IPS-15b (cell line): Measurements from ENCODE around the gene CRAMP1.

Experiments
- H3K27me3 ChIP-seq: one replicate; pipeline ENCODE4 v1.6.1; 2013; ENCODE audit warnings: low read length; ENCODE audit not compliant: control insufficient read depth, insufficient read depth
- H3K36me3 ChIP-seq: one replicate; pipeline ENCODE4 v1.6.1; 2013; ENCODE audit warnings: low read length; ENCODE audit not compliant: control insufficient read depth, insufficient read depth
- H3K4me1 ChIP-seq: one replicate; pipeline ENCODE4 v1.6.1; 2013; ENCODE audit warnings: mild to moderate bottlenecking, low read length; ENCODE audit not compliant: control insufficient read depth, insufficient read depth
- H3K4me3 ChIP-seq: one replicate; pipeline ENCODE4 v1.5.1; 2013; ENCODE audit warnings: low read depth, low read length
- H3K9ac ChIP-seq: one replicate; pipeline ENCODE4 v1.6.1; 2013; ENCODE audit warnings: low read depth, mild to moderate bottlenecking, low read length
- H3K9me3 ChIP-seq: one replicate; pipeline ENCODE4 v1.6.1; 2013; ENCODE audit warnings: mild to moderate bottlenecking, low read length; ENCODE audit not compliant: control insufficient read depth, insufficient read depth

Gene CRAMP1

DNA sequence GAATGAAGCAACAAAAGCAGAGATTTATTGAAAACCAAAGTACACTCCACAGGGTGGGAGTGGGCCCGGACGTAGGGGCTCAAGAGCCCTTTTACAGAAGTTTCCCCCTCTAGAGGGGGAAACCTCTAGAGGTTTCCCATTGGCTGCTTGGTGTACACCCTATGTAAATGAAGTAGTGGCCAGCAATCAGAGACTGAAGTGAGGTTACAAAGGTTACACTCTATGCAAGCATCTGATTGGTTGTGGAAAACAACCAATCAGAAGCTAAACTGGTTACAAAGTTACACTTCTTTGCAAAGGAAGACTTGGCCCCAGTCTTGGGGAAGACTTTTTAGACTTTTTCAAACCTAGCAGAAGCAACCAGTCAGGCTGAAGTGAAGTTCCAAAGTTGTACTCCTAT, 27.1 kb downstream of the CRAMP1 start:
- H3K27me3 ChIP-seq = no peaks in the 10 kb centered on the region
- H3K4me3 ChIP-seq = no peak overlapping the region
- H3K9ac ChIP-seq = no peak overlapping the region
- H3K9me3 ChIP-seq = no peaks in the 10 kb centered on the region
- peaks cover 40% of the 10 kb centered on the region for H3K36me3 ChIP-seq
- no peaks in the 10 kb centered on the region for H3K4me1 ChIP-seq

DNA sequence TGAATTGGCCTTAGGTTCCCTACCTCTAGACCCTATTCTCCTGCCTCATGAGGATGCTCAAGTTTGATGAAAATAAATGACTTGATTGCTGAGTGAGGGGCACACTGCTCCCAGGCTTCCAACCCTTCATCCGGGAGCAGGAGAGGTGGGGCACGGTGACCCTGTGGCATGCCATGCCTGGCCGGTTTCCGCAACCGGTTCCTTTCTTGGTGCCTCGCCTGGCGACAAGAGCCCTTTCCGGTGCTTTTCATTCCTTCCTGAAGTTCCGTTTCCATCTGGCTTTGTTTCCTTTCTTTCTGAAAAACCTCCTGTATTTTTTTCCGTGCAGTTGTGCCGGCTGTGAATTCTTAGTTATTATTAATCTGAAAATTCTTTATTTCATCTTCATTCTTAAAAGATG, 27.7 kb downstream of the CRAMP1 start:
- Histone ChIP-seq H3K27me3 (no peaks in the 10 kb centered on the region), H3K4me1 (no peaks in the 10 kb centered on the region), H3K36me3 (peaks cover 40% of the 10 kb centered on the region), H3K9me3 (no peaks in the 10 kb centered on the region), H3K9ac (no peak overlapping the region), H3K4me3 (no peak overlapping the region)

DNA sequence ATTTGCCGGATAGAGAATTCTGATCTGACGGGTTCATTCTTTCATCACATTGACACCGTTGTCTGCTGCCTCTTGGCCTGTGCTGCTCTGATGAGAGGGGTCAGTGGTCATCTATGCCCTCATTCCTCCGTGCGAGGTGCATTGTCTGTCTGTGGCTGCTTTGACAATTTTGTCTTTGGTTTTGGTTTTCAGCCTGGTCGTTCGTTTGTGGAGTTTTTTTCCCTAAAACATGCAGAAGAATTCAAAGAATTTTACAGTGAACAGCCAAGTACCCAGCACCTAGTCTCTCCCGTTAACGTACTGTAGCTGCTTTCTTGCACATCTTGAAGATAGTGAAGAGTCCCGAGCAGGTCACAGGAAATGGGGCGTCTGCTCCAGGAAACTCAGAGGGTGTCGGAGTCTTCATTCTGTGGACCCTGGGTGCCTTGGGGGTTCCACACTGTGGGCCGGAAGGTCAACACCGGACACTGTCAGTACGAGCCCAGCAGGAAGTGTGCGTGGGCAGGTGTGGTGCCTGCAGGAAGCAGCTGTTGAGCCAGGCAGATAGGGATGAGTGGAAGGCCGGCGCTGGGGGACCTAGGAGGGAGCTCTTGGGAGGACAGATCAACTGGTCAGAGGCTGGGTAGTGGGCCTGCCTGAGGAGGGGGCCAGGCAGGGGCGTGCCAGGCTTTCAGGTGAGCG, 28.2 kb downstream of the CRAMP1 start:
- Histone ChIP-seq H3K27me3 (no peaks in the 10 kb centered on the region), H3K4me1 (no peaks in the 10 kb centered on the region), H3K9me3 (no peaks in the 10 kb centered on the region), H3K4me3 (no peak overlapping the region), H3K36me3 (peaks cover 40% of the 10 kb centered on the region), H3K9ac (no peak overlapping the region)

DNA sequence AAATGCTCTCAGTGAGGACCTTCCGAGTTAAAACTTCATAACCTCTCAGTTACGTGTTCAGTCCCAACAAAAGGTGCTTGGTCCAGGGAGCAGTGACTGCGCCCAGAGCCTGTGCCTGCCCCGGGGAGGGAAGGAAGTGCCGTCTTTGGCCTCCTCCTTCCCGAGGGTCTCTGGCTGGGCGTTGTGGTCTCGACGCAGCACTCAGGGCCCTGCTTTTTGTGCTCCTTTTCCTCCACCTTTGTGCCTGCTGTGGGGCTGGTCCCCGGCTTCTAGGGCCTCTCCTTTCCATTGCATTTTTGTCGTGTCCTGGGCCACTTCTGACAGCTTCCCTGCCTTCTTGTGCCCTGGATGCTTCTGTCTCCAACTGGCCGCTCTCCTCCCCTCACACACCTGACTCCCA, 29.1 kb downstream of the CRAMP1 start:
- no peaks in the 10 kb centered on the region for H3K27me3 ChIP-seq
- H3K9ac ChIP-seq = no peak overlapping the region
- no peak overlapping the region for H3K4me3 ChIP-seq
- no peaks in the 10 kb centered on the region for H3K9me3 ChIP-seq
- no peaks in the 10 kb centered on the region for H3K4me1 ChIP-seq
- H3K36me3 ChIP-seq = peaks cover 41% of the 10 kb centered on the region

DNA sequence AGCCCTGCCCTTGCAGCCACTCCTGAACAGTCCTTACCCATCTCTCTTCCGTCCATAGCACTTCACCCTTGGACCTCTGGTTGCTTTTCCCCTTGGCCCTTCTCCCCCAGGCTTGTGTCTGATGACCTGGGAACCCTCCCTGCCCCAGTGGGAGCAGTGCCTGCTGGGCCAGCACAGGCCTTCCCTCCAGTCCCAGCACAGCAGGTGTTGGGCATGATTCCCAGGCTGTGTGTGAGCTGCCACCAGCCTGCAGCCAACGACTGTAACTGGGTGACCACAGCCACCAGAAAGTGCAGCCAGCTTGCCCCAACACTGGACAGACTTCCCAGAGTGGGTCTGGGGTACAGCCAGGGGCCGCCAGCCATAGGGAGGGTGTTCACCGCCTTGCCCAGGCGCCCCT, 30.0 kb downstream of the CRAMP1 start:
- Histone ChIP-seq H3K4me3 (no peak overlapping the region), H3K27me3 (no peaks in the 10 kb centered on the region), H3K9ac (no peak overlapping the region), H3K9me3 (no peaks in the 10 kb centered on the region), H3K4me1 (no peaks in the 10 kb centered on the region), H3K36me3 (peaks cover 38% of the 10 kb centered on the region)

DNA sequence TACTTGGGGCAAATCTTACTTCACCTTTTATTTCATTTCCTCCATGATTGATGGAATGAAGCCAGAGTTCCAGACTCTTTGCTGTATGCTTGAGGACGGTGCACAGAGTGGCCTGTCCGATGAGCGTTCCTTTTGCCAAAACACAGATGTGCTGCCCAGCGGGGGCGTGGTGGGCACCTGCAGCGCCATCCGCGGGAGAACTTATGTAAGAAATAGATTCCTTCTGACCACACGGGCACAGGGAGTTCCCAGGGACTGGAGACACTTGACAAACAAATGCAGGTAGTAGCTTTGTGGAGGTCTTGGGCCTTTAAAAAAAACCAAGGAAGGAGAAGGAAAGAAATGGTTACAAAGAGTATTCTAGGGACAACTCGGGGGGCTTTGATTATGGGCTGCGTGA, 30.6 kb downstream of the CRAMP1 start:
- Histone ChIP-seq H3K36me3 (peaks cover 36% of the 10 kb centered on the region), H3K27me3 (no peaks in the 10 kb centered on the region), H3K4me1 (no peaks in the 10 kb centered on the region)

DNA sequence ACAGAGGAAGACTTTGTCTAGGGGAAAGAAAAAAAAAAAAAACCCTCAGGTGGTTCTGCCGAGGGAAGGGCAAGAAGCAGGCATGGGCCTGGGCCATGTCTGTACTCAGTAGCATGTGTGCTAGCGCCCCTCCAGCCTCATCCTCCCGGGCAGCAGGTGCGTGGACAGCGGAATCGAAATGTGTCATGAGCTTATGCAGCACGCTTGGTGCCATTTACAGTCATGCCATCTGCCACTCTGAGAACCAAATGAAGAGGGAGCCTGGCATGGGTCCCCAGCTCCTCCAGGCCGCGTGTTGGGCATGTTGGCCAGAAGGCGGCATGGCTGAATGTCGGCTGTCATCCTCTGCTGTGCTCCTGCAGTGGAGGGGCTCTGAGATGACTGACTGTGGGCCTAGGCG, 31.4 kb downstream of the CRAMP1 start:
- no peak overlapping the region for H3K9ac ChIP-seq
- H3K36me3 ChIP-seq = peaks cover 30% of the 10 kb centered on the region
- no peaks in the 10 kb centered on the region for H3K9me3 ChIP-seq
- no peaks in the 10 kb centered on the region for H3K27me3 ChIP-seq
- no peak overlapping the region for H3K4me3 ChIP-seq
- no peaks in the 10 kb centered on the region for H3K4me1 ChIP-seq

More for the DNA sequence above, 30.6 kb downstream of the CRAMP1 start:
- H3K9ac ChIP-seq = no peak overlapping the region
- H3K4me3 ChIP-seq = no peak overlapping the region
- H3K9me3 ChIP-seq = no peaks in the 10 kb centered on the region

DNA sequence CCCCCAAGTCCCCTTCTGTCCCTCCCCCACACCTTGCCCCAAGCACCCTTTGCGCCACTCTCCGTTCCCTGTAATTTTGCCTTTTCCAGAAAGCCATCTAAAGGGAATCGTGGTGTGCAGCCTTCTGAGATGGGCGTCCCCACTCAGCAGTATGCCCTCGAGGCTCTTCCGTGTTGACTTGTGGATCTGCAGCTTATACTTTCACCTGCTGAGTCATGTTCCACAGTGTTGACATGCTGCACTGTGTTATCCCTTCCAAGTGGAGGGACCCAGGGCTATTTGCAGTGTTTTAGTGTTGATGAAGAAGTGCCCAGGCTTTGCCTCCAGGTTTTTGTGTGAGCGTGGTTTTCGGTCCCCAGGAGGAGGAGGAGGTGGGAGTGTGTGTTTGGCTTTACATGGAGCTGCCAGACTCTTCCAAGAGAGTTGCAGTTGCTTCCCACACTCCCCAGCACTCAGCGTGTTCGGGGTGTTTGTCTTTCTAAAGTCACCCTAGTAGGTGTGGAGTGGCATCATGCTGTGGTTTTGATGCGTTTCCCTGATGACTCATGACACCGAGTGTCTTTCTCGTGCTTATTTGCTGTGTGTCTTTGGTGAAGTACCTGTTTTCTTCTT, 33.9 kb downstream of the CRAMP1 start:
- H3K9ac ChIP-seq = no peak overlapping the region
- H3K4me1 ChIP-seq = no peaks in the 10 kb centered on the region
- H3K4me3 ChIP-seq = no peak overlapping the region
- no peaks in the 10 kb centered on the region for H3K9me3 ChIP-seq
- H3K27me3 ChIP-seq = no peaks in the 10 kb centered on the region
- H3K36me3 ChIP-seq = peaks cover 21% of the 10 kb centered on the region

DNA sequence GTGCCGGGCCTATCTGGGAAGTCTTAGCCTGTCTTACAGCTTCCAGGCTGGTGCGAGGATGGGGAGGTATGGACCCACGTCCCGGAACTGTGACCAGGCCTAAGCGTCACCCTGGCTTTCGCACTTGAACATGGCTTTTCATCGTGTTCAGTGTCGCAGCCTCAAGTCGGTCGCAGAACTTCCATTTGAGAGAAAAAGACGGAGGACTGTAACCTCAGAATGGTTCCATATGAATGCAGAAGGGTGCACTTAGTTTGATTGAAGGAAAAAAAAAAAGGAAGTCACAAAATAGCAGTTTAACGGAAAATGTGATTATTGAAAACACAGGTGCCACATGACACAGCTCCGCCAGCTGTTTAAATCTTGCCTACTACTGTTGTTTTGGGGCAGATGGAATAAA, 35.7 kb downstream of the CRAMP1 start:
- no peaks in the 10 kb centered on the region for H3K27me3 ChIP-seq
- no peak overlapping the region for H3K9ac ChIP-seq
- no peaks in the 10 kb centered on the region for H3K4me1 ChIP-seq
- H3K9me3 ChIP-seq = no peaks in the 10 kb centered on the region
- peaks cover 16% of the 10 kb centered on the region for H3K36me3 ChIP-seq
- H3K4me3 ChIP-seq = no peak overlapping the region

DNA sequence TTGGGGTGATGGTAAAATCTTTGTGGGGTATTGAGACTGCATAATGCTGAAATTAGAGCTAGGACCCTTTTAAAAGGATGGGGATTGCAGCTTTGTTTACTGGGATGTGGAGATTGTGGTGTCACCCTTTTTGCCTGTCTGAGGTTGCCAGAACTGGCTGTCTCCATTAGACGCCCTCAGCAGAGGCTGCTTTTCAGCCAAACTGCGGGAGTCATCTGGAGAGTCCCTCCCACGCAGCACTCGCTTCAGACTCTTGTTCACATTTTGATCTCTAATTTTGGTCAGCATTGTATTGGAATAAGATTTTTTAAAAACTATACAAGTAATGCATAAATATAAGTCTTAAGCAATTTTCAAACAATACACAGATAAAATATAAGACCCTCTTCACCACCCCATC, 38.0 kb downstream of the CRAMP1 start:
- Histone ChIP-seq H3K4me1 (no peaks in the 10 kb centered on the region), H3K9ac (no peak overlapping the region), H3K4me3 (no peak overlapping the region), H3K9me3 (no peaks in the 10 kb centered on the region), H3K36me3 (peaks cover 24% of the 10 kb centered on the region), H3K27me3 (no peaks in the 10 kb centered on the region)

DNA sequence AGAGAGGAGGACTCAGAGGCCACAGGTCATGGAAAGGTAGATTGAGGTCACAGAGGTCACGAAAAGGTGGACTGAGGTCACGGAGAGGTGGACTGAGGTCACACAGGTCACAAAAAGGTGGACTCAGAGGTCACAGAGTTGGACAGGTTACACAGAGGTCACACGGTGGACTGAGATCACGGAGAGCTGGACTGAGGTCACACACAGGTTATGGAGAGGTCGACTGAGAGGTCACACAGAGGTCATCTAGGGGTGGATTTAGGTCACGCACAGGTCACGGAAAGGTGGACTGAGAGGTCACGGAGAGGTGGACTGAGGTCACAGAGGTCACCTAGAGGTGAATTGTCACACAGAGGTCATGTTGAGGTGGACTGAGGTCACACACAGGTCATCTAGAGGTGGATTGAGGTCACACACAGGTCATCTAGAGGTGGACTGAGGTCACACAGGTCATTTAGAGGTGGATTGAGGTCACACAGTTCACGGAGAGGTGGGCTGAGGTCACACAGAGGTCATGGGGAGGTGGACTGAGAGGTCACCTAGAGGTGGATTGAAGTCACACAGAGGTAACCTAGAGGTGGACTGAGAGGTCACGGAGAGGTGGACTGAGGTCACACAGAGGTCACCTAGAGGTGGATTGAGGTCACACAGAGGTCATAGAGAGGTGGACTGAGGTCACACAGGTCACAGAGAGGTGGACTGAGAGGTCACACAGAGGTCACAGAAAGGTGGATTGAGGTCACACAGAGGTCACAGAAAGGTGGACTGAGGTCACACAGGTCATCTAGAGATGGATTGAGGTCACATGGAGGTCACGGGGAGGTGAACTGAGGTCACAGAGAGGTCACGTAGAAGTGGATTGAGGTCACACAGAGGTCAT, 39.2 kb downstream of the CRAMP1 start:
- no peak overlapping the region for H3K9ac ChIP-seq
- H3K36me3 ChIP-seq = peaks cover 31% of the 10 kb centered on the region
- no peak overlapping the region for H3K4me3 ChIP-seq
- no peaks in the 10 kb centered on the region for H3K27me3 ChIP-seq
- no peaks in the 10 kb centered on the region for H3K9me3 ChIP-seq
- H3K4me1 ChIP-seq = no peaks in the 10 kb centered on the region

DNA sequence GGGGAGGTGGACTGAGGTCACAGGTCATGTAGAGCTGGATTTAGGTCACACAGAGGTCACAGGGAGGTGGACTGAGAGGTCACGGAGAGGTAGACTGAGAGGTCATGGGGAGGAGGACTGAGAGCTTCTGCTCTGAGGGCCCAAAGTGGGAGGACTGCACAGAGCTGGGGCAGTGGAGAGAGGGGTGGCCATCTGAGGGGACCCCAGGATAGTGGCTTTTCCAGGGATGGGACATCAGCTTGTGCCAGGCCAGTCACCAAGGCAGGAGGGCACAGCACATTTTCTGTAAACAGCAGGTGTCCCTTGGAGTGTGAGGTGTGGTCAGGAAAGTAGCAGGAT, 39.8 kb downstream of the CRAMP1 start:
- Histone ChIP-seq H3K9me3 (no peaks in the 10 kb centered on the region), H3K4me1 (no peaks in the 10 kb centered on the region), H3K36me3 (peaks cover 37% of the 10 kb centered on the region), H3K9ac (no peak overlapping the region), H3K27me3 (no peaks in the 10 kb centered on the region), H3K4me3 (no peak overlapping the region)
